GM21786 (cell line): ENCODE results near the gene NEK7.

Source experiments
- ATAC-seq: cut with Tn5 transposase; IDR thresholded peaks from one replicate; pipeline ENCODE4 v1.9.1; 2021; ENCODE audit not compliant: unreplicated experiment

NEK7 gene

DNA sequence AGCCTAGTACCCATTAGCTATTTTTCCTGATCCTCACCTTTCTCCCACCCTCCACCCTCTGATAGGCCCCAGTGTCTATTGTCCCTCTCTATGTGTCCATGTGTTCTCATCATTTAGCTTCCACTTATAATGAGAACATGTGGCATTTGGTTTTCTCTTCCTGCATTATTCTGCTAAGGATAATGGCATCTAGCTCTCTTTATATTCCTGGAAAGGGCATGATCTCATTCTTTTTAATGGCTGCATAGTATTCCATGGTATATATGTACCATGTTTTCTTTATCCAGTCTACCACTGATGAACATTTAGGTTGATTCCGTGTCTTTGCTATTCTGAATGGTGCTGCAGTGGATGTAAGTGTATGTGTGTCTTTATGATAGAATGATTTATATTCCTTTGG, 178.9 kb downstream of the NEK7 start:
- no peak for ATAC-seq

DNA sequence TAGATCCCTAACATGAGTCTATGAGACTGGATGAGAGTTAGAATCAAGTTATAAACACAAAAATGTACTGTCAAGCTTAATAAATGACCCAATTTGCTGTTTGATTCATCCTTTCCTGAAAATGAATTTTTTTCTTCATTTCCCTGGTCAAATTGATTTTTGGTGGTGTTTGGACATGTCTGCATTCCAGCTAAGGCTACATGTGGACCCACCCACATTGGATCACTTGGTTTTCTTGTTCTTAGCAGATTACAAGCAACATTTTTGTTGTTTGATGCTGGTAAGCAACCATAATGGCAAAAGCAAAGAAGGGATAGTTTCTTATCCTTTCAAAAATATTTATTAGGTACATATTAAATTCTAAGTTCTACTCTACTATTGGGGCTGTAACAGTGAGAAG, 181.1 kb downstream of the NEK7 start:
- no peak for ATAC-seq

DNA sequence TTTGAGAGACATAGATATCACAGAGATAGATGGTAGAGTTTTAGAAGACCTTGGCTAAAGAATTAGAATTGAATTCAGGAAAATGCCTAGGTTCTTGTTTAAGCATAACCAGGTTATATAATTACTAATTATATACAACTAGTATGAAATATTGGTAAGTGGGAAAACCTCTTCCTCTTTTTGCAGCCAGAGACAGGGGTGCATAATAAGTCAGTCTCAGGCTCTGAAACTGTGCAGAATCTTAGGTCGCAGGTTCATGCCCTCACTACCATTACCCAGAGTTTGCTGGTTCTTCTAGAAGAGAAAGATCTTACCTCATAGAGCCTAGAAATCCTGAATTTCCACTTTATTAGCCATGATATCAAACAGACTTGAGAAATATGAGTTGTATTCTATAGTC, 183.3 kb downstream of the NEK7 start:
- ATAC-seq: peak; percentile 51

DNA sequence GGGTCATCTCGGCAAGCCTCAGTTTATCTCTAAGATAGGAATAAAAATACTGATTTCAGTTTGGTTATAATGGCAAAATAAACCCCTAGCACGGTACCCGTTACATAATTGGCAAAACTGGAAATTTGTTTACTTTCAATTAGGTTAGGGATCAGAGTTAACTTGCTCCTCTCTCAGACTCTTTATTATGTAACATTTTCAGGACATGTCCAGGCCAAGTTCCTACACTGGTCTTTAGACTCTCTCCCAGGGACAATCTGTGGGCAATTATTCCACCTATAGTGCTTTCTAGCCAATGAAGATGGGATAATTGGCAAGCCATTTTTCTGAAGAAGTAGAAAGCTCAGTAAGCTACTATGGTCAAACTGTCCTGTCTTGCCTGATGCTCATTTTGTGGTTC, 189.4 kb downstream of the NEK7 start:
- ATAC-seq: no peak

DNA sequence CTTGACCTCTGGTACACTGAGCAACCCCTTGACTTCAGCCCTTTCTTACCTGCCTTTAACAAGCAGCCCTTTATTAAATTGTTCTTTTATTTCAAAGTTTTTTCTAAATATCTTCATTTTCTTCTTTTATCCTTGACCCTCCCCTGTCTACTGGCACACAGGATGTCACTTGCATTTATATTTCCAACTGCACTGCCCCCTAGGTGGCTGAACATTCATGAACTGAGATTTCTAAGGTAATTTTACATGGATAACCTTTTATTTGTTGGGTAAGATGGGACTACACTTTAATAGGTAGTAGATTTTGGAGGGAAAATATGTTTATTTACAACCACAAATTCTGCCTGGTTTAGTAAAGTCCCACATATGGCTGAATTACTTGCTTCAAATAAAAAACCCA, 193.7 kb downstream of the NEK7 start:
- no peak for ATAC-seq

DNA sequence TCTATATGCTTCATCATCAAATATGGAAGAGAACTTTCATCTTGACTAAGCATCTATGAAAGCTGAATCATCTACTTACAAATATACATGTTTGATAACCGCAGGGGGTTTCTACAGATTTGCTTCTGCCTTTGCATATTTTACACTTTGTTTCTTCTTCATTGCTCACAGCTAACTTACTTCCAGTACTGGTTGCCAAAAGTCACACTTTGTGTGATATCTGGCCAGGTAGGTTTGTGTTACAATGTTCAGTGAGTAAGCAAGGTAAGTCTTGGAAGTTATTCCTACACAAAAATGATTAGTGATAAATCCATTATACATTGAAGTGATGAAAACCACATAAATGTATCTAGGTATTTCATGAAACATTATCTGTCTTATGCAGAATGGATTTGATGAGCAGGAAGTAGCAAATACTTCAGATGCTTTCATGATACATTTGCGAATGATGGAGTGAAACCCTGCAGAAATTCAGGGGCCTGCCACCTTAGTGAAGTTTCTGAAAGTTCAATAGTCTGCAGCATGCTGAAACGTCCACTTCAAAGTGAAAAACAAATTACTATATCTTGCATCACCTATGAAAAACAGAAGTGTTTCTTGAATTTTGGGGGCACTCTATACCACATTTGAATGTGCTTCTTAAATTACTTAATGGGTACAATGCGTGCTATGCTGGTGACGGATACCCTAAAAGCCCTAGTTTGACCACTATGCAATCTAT, 196.3 kb downstream of the NEK7 start:
- ATAC-seq: peak; percentile 84

DNA sequence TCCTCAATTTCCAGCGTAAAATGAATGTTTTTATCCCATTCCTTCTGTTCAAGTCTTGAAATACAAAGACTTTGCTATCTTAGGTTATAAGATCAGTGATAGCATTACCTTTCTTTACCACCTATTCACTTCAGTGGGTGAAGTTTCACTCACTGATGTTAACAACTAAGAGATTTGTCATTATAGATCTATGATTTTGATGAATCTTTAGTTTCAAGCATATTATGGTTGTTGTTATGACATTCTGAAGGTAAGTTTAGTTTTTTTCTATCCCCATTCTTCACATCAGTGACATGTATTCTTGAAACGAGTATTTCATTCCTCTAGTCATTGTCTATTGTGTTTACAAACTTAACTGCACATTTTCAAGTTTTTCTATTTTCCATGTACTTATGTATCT, 201.1 kb downstream of the NEK7 start:
- no peak for ATAC-seq

DNA sequence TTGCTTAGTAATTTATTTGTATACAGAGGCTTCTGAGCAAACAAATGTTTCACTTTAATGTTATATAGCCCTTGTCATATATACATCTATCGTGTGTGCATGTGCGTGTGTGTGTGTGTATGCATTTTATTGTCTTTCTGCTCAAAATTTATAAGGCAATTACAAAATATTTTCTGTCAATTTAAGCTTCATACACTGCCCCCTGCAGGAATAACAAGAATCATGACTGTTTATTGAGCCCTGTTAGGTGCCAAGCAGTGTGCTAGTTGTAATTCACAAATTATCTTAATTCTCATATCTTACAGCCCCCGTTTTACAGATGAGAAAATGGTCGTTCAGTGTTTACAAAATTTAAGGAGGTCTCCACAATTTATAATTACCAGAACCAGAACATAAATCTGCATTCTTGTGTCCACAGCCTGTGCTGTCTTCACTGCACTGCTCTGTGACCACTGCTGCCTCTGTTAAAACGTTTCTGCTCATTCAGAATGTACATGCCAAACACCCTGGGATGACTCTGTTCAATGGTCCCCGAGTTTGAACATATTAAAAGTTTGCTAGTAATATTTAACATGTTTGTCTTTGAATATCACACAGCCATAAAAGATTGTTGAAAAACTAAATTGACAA, 202.3 kb downstream of the NEK7 start:
- ATAC-seq: no peak

DNA sequence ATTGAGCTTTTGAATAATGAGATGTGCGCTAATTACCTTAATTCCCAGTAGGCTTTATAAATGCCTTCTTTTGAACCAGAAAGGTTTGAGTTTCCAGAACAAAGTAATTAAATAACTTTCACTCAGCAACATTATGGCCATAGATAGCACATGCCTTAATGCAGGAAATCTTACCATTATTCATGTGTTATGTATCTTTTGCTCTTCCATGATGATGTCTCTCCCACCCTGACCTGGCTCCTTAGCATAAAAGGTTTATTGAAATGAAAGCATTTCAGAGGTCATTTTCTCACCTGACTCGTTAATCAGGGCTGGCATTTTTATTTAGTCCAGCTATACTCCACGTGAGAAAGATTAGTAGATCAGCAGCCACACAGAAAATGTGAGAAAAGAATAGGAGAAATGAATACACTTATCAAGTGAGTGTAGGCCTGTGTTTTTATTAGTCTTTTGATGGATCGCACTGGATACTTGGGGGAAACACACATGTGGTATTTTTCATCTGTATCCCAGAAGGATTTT, 203.5 kb downstream of the NEK7 start:
- no peak for ATAC-seq

DNA sequence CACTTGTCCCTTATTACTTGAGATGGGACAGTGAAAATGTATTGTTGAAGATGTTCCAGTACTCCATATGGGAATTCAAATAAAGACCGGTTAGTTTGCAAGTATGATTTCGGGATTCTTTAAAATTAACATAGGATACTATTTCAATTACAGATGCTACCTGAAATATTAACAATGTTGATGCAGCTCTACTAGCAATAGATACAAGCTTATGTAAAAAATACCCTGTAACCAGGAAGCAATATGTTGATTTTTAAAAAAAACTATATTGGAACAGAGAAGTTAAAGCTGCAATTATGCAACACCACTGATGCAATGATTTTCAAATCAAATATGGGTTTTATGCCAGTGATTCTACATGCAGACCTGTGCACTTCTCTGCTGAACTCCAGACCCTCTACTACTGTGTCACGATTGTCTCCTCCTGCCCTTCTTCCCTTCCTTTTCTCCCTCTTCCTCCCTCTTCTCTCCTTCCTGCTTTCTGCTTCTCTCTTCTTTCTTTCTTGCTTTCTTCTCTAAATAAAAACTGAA, 204.5 kb downstream of the NEK7 start:
- ATAC-seq: no peak

DNA sequence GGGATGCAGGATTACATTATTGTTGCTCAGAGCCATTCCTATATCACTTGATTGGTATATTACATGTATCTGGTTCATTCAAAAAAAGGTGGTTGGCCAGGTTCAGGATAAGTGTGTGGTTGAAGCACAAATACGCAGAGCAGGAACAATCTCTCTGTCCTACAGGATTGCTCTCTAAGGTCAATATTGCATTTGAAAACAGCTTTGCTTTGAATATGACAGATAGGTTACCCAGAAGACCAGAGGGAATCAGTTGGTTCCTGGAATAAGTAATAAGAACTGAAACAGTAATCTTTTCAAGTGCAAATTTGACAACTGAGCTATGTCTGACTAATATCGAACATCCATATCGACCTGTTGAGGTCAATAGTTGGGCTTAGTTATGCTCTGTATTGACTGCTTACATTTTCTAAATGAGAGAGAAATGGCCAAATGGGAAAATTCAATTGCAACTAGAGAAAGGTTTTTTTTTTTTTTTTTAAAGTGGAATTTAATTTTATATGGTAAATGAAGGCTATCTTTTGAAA, 206.9 kb downstream of the NEK7 start:
- no peak for ATAC-seq

DNA sequence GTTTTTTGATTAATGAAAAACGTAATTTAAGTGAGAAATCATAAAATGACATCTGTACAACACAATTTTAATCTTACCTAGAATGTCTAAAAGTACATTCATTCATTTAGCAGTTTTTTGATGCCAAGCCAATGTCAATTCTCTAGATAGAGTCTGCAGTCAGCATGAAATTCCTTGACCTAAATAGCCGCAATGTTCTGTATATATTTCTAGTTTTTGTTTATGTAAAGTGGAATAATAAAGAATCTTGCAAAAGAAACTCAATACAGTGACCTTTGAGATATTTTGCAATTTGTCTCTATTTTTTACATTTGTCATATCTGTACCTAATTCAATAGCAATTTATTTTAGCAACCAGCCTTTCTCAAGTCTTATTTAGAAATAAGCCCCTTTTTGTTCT, 207.7 kb downstream of the NEK7 start:
- ATAC-seq: no peak

DNA sequence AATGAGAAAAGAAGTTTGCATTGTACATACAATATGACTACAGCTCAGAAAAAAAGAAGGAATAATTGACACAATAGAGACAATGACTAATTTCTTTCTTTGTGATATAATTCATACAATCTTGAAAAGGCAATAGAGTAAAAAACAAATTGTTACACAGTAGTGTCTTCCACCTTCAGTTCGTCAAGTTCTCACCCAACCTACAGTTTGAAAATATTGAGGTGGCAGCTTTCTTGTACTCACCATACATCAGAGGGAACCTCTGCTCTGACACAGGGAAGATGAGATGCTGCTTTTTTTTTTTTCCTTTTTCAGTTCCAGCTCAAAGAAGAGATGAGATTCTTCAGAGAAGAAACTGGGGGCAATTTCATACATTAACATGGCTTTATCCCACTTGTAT, 210.5 kb downstream of the NEK7 start:
- no peak for ATAC-seq

DNA sequence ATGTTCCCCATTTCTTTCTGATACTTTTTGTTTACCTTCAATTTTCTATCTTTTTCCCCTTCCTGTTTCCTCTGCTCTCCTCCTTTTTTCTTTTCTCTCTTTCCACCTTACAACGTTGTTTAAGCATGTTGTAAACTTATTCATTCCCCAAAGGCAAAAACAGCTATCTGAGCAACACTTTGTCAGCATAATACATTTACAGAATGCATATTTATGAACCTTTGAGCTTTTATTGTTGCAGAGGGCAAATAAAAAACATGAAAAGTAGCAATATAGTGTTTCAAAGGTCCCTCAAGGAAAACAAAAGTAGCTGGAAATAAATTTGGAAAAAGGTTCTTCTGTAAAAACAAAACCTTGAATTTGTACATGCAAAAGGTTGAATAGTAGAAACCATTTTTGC, 214.2 kb downstream of the NEK7 start:
- ATAC-seq: no peak
